SK-N-MC (cell line): ENCODE data around the gene CFAP77.

Experiments
- EZH2 ChIP-seq: fragments of 200-600 bp; sonication (generic); IDR thresholded peaks from one replicate; pipeline ENCODE4 v1.6.1; 2017; ENCODE audit warnings: antibody characterized with exemption
- FOXP2 ChIP-seq: optimal IDR thresholded peaks from 2 replicates; pipeline ENCODE3; 2011; ENCODE audit warnings: mild to moderate bottlenecking, moderate library complexity; ENCODE audit not compliant: insufficient read depth; ENCODE audit errors: extremely low read length, control extremely low read depth
- POLR2AphosphoS5 ChIP-seq: IDR thresholded peaks from 2 replicates; pipeline ENCODE4 v1.6.1; 2012; ENCODE audit warnings: mild to moderate bottlenecking, low read depth, low read length, borderline replicate concordance

- TF ChIP-seq EZH2 = no peak
- TF ChIP-seq POLR2AphosphoS5 = no peak
- no peak for TF ChIP-seq FOXP2
These were observed 21.0 kb downstream of the CFAP77 start for GRCh38 chr9:132430998-132431397.
